NCI-H2081 treated with DMSO at 0.1 percent for 48 hours (cell line): ENCODE results near the gene IKBIP.
"Not testable (repeated sequence)": the region's sequence is repeated elsewhere in the genome, so short reads cannot be mapped to it uniquely, and the experiment has no call there.

Experiments
- DNase-seq: peaks from one replicate; lab custom pipeline; 2025; lab: John Stamatoyannopoulos, UW

The IKBIP gene

GRCh38 chr12:98635657-98636323 lies 8.8 kb downstream of the IKBIP start:
- no peak for DNase-seq

- DNase-seq, result no peak
These were observed 25.6 kb downstream of the IKBIP start for GRCh38 chr12:98618952-98619351.

DNA sequence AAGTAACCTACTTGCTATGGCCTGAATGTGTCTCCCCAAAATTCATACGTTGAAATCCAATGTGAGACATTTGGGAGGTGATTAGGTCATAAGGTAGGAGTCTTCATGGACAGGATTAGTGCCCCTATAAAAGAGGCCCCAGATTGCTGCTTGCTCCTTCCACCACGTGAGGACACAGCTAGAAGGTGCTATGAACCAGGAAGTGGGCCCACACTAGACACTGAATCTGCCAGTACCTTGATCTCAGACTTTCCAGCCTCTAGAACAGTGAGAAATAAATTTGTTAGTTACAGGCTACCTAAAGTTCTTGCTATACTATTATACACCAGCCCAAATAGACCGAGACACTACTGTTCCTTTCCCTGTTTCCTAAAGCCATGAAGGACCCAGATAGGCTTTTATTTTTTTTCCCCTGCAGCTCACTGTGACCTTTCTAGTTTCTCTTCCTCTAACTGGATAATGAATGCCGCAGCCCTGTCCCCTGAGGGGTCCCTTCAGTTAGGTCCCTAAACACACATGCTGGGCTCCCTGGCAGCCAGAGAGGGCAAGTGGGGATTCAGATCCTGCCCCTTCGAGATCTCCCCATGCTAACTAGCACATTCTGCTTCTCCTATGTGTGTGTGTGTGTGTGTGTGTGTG lies 31.8 kb downstream of the IKBIP start:
- DNase-seq, result no peak

GRCh38 chr12:98610596-98610995 lies 34.0 kb downstream of the IKBIP start:
- DNase-seq, result no peak

DNA sequence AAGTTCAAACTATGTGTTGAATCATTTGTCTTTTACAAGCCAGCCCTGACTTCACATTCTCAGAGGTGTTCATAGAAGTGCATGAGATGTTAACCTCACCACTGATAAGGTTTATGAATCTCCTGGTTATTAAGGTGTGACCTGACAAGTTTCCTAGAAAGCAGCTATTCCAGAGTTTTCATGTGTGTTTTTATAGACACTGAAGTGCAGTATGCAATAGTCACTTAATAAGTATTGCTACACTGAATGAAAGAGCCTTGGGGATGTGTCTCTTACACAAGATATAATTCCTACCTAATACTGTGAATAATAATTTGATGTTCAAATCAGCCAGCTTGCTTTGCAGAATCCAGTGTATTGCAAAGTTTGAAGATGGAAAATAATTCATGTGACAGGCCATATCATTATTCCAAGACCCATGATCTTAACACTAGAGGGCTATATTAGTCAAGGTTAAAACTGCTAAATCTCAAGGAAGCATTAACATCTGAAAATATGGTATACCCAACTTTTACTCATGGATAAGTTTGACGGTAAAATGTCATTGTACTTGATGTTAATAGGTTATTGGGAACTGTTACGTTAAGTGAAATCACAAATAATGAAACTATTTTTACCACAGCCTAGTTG lies 38.1 kb downstream of the IKBIP start:
- DNase-seq, result no peak

GRCh38 chr12:98601924-98602323 lies 42.7 kb downstream of the IKBIP start:
- no peak for DNase-seq

DNA sequence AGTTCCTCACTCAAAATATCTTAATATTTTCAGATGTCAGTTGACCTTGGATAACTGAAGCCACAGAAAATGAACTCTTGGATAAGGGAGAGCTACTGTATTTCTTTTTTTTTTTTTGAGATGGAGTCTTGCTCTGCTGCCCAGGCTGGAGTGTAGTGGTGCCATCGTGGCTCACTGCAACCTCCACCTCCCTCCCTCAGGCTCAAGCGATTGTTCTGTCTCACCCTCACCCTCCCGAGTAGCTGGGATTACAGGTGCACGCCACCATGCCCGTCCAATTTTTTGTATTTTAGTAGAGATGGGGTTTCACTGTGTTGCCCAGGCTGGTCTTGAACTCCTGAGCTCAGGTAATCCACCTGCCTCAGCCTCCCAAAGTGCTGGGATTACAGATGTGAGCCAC lies 47.3 kb downstream of the IKBIP start:
- DNase-seq, result not testable (repeated sequence)

GRCh38 chr12:98595243-98595988 lies 49.2 kb downstream of the IKBIP start:
- DNase-seq, result no peak

- DNase-seq, result no peak
These were observed 50.3 kb downstream of the IKBIP start for GRCh38 chr12:98594050-98594835.

GRCh38 chr12:98593351-98594049 lies 51.1 kb downstream of the IKBIP start, which contains the start of gene SLC25A3:
Gene SLC25A3, plus strand, starts transcription at chr12:98593686. Its CDS starts 293 bp downstream, at chr12:98593979.
- peak; percentile 92 for DNase-seq

DNA sequence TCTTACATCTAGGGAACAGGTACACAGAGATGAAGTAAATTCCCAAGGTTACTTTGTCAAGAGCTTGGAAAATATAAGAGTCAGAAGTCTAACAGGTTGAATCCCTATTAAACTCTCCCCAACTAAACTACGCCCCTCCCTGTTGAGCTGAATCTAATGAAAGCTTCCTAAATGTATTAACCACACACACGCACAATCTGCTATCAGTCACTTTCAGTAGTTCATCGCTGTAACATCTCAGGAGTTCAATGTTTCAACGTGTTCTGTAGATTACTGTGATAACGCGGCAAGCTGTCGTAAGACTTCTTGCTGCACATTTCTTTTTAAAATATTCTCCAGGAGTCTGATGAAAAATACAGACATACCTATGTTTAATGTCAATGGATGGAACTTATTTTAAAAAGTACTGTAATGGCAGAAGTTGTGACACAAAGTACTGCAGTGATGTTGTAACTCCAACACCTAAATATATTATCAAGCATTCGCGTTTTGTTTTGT lies 51.7 kb downstream of the IKBIP start:
- no peak for DNase-seq

DNA sequence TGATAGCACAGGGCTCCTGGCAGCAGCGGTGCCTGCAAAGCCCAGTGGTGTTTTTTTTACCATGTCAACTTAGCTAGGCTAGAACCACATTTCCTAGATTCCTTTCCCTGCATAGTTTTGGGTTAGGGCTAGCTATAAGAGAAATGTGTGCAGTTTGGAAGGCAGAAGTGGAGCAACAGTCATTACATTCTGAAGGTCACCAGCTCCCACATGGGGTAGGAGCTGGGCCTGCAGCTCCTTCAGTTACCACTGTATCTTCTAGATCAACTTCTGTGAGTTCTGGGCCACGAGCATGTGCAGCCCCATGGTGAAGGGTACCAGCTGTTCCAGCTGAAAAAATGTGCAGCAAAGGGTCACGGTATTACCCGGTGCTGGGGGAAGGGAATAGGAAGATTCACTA lies 53.4 kb downstream of the IKBIP start:
- no peak for DNase-seq

- DNase-seq, result no peak
These were observed 57.5 kb downstream of the IKBIP start for GRCh38 chr12:98587084-98587483.

- DNase-seq, result no peak
These were observed 62.5 kb downstream of the IKBIP start for GRCh38 chr12:98582093-98582492.

DNA sequence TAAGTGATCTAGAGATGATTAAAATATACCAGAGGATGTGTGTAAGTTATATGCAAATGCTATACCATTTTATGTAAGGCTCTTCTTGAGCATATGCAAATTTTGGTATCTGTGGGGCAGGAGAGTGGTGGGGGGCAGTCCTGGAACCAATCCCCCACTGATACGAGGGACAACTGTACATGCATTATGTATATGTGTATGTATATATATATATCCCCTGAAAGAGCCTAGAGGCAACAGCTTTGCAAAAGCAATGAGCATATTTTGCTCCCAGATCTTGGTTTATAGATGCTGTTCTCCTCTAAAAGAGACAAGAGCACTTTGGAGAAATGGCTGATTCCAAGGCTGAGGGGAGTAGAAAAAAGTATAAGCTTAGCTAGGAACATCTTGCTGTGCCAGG lies 63.5 kb downstream of the IKBIP start:
- DNase-seq, result no peak

DNA sequence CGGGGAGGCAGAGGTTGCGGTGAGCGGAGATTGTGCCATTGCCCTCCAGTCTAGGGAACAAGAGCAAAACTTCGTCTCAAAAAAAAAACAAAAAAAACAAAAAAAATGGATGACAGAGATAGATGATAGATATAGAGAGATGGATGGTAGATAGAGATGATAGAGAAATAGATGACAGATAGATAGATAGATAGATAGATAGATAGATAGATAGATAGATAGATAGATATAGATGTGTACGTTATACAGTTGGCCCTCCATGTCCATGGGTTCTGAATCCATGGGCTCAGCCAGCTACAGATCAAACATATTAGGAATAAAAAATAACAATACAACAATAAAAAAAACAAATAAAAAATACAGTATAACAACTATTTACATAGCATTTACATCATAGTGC lies 63.9 kb downstream of the IKBIP start:
- no peak for DNase-seq

GRCh38 chr12:98579835-98580234 lies 64.8 kb downstream of the IKBIP start:
- DNase-seq, result no peak

- DNase-seq, result no peak
These were observed 65.2 kb downstream of the IKBIP start for GRCh38 chr12:98579347-98579746.

- DNase-seq, result no peak
These were observed 65.8 kb downstream of the IKBIP start for GRCh38 chr12:98578821-98579220.

- no peak for DNase-seq
These were observed 66.2 kb downstream of the IKBIP start for GRCh38 chr12:98578392-98578791.

GRCh38 chr12:98576795-98577194 lies 67.8 kb downstream of the IKBIP start:
- DNase-seq, result not testable (repeated sequence)
